Peyer's patch (tissue), 4 donors: ENCODE data around the gene SUGCT.

Experiments used
- CTCF ChIP-seq, 6 experiments: fragments of 450-650 bp in 4 of 6; fragments of 200-600 bp in 2 of 6; sonication (generic) in 1 of 6; IDR thresholded peaks; one replicate each; pipeline ENCODE4 v1.5.1; 2017 to 2019; ENCODE audit warnings: antibody characterized with exemption in 6 of 6, mild to moderate bottlenecking in 3 of 6, moderate library complexity in 1 of 6
- POLR2A ChIP-seq, 2 donors: fragments of 450-650 bp; IDR thresholded peaks; one replicate each; pipeline ENCODE4 v1.5.1; 2017; ENCODE audit warnings: antibody characterized with exemption in 2 of 2, mild to moderate bottlenecking in 2 of 2, moderate library complexity in 2 of 2

- TF ChIP-seq CTCF (IDR thresholded peaks at IDR 0.05) (no peak), POLR2A (IDR thresholded peaks at IDR 0.05) (no peak)
Measured at GRCh38 chr7:40784176-40784575, 649.4 kb downstream of the SUGCT start.
